Neural crest cell (in vitro differentiated cells): ENCODE results near the gene PTPRE. TPM values are rescaled to one million over a fixed set of nuclear protein-coding genes. Genes with fewer than 3 reads are reported as not detected.

Experiments used
- DNase-seq: peaks from one replicate; pipeline ENCODE4 v3.0.0; 2021; ENCODE audit warnings: low read depth, mixed read lengths, low spot score
- H3K27ac Mint-ChIP-seq: one replicate; pipeline ENCODE4 v1.8.0; 2021; ENCODE audit warnings: mild to moderate bottlenecking, mixed read lengths; ENCODE audit not compliant: unreplicated experiment
- H3K27me3 Mint-ChIP-seq: 2 replicates; pipeline ENCODE4 v1.8.0; 2021; ENCODE audit warnings: low read depth, mild to moderate bottlenecking, mixed read lengths
- H3K36me3 Mint-ChIP-seq: 2 replicates; pipeline ENCODE4 v1.8.0; 2021; ENCODE audit warnings: low read depth, mild to moderate bottlenecking, mixed read lengths
- H3K4me1 Mint-ChIP-seq: 2 replicates; pipeline ENCODE4 v1.8.0; 2021; ENCODE audit warnings: mixed read lengths
- H3K4me3 Mint-ChIP-seq: one replicate; pipeline ENCODE4 v1.8.0; 2021; ENCODE audit warnings: mild to moderate bottlenecking, mixed read lengths
- H3K9me3 Mint-ChIP-seq: 2 replicates; pipeline ENCODE4 v1.8.0; 2021; ENCODE audit warnings: mixed read lengths
- total RNA-seq: library from RNA; stranded (reverse); gene quantifications from 2 replicates; pipeline ENCODE4 v1.2.1, GENCODE V29; 2021
- TF ChIP-seq, protein P1 (sequence below): fragments of 200-600 bp; sonication (generic); conservative IDR thresholded peaks from 2 replicates; pipeline ENCODE4 v1.5.0; 2021; ENCODE audit warnings: antibody characterized with exemption, mild to moderate bottlenecking

The PTPRE gene
- total RNA-seq, 1 donor from 2014 or later: 2.3 TPM

DNA sequence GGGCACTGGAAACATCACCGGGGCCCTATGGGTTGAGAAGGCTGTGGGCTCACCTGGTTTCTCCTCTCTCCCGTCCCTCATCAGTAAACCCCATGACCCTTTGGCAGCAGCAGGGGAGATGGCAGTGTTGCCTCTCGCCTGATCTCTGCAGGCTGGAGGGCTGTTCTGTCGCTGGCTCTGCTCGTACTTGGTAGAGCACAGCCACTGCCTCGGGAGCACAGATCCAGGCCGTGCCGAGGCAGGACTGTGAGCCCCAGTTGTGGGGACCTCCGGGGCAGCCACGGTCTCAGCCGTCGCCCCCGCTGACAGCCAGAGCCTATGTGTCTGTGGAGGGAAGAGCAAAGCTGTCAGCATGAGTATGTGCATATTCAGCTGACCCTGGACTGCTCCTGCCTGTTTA, 94.9 kb downstream of the PTPRE start:
- H3K27me3 Mint-ChIP-seq: peaks cover 9% of the 10 kb centered on the region
- DNase-seq: no peak
- TF ChIP-seq, protein P1, sequence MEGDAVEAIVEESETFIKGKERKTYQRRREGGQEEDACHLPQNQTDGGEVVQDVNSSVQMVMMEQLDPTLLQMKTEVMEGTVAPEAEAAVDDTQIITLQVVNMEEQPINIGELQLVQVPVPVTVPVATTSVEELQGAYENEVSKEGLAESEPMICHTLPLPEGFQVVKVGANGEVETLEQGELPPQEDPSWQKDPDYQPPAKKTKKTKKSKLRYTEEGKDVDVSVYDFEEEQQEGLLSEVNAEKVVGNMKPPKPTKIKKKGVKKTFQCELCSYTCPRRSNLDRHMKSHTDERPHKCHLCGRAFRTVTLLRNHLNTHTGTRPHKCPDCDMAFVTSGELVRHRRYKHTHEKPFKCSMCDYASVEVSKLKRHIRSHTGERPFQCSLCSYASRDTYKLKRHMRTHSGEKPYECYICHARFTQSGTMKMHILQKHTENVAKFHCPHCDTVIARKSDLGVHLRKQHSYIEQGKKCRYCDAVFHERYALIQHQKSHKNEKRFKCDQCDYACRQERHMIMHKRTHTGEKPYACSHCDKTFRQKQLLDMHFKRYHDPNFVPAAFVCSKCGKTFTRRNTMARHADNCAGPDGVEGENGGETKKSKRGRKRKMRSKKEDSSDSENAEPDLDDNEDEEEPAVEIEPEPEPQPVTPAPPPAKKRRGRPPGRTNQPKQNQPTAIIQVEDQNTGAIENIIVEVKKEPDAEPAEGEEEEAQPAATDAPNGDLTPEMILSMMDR: no peak
- H3K9me3 Mint-ChIP-seq: peaks cover 2% of the 10 kb centered on the region
- H3K27ac Mint-ChIP-seq: peak overlapping the region; percentile 14
- H3K4me1 Mint-ChIP-seq: peaks cover 39% of the 10 kb centered on the region
- H3K36me3 Mint-ChIP-seq: no peaks in the 10 kb centered on the region
- no peak overlapping the region for H3K4me3 Mint-ChIP-seq

- peaks cover 9% of the 10 kb centered on the region for H3K27me3 Mint-ChIP-seq
- TF ChIP-seq, protein P1: no peak
- H3K4me1 Mint-ChIP-seq: peaks cover 25% of the 10 kb centered on the region
- peaks cover 2% of the 10 kb centered on the region for H3K9me3 Mint-ChIP-seq
- no peaks in the 10 kb centered on the region for H3K36me3 Mint-ChIP-seq
- H3K27ac Mint-ChIP-seq: no peak overlapping the region
- H3K4me3 Mint-ChIP-seq: no peak overlapping the region
- DNase-seq: no peak
These were observed 96.6 kb downstream of the PTPRE start for GRCh38 chr10:128003521-128003920.

GRCh38 chr10:128005858-128006257, 99.0 kb downstream of the PTPRE start:
- H3K4me1 Mint-ChIP-seq: peaks cover 28% of the 10 kb centered on the region
- H3K9me3 Mint-ChIP-seq: peaks cover 2% of the 10 kb centered on the region
- H3K27me3 Mint-ChIP-seq: peaks cover 3% of the 10 kb centered on the region
- DNase-seq: no peak
- no peak overlapping the region for H3K27ac Mint-ChIP-seq
- no peak overlapping the region for H3K4me3 Mint-ChIP-seq
- no peaks in the 10 kb centered on the region for H3K36me3 Mint-ChIP-seq
- TF ChIP-seq, protein P1: no peak

- Mint-ChIP-seq H3K27me3 (peaks cover 8% of the 10 kb centered on the region), H3K36me3 (no peaks in the 10 kb centered on the region), H3K4me3 (no peak overlapping the region), H3K9me3 (peaks cover 2% of the 10 kb centered on the region), H3K4me1 (peaks cover 35% of the 10 kb centered on the region), H3K27ac (no peak overlapping the region)
- TF ChIP-seq, protein P1: no peak
- DNase-seq: no peak
These were observed 100.2 kb downstream of the PTPRE start for GRCh38 chr10:128007056-128007455.

- peaks cover 8% of the 10 kb centered on the region for H3K27me3 Mint-ChIP-seq
- H3K9me3 Mint-ChIP-seq: peaks cover 2% of the 10 kb centered on the region
- no peak overlapping the region for H3K4me3 Mint-ChIP-seq
- H3K27ac Mint-ChIP-seq: no peak overlapping the region
- no peaks in the 10 kb centered on the region for H3K36me3 Mint-ChIP-seq
- H3K4me1 Mint-ChIP-seq: peaks cover 32% of the 10 kb centered on the region
- DNase-seq: no peak
- TF ChIP-seq, protein P1: no peak
These were observed 101.1 kb downstream of the PTPRE start for GRCh38 chr10:128007971-128008370.
